Keratinocyte (primary cell): ENCODE data around the gene TMCC2.

Experiments
- CTCF ChIP-seq, 3 experiments: IDR thresholded peaks in 1 of 3; conservative IDR thresholded peaks in 1 of 3; optimal IDR thresholded peaks in 1 of 3; 2 replicates in 2 of 3; 3 replicates in 1 of 3; pipeline versions ENCODE3 to v1.5.1; 2011; ENCODE audit warnings: low read length in 3 of 3, mild to moderate bottlenecking in 3 of 3, moderate library complexity in 2 of 3, control low read depth in 1 of 3, inconsistent platforms in 1 of 3; ENCODE audit not compliant: insufficient read depth in 2 of 3; ENCODE audit errors: extremely low read depth in 1 of 3
- EZH2 ChIP-seq: IDR thresholded peaks from one replicate; pipeline ENCODE4 v1.6.1; 2012; ENCODE audit warnings: inconsistent platforms, mild to moderate bottlenecking, low read length, moderate library complexity

GRCh38 chr1:205298191-205298994 is 70.6 kb downstream of the TMCC2 start:
- TF ChIP-seq EZH2 (no peak), CTCF (optimal IDR thresholded peaks at IDR 0.05 in 1 of 3, IDR thresholded peaks at IDR 0.05 in 1 of 3, conservative IDR thresholded peaks at IDR 0.05 in 1 of 3; ENCODE audit: extremely low read depth in 1 of 3, insufficient read depth in 2 of 3, low read length in 3 of 3) (no peak)
